Iris pigment epithelial cell (primary cell): ENCODE measurements around the gene FKBP4.
"Not testable (repeated sequence)": the region's sequence is repeated elsewhere in the genome, so short reads cannot be mapped to it uniquely, and the experiment has no call there.

Source experiments
- DNase-seq: peaks from one replicate; pipeline ENCODE4 v3.0.0-alpha.2; 2011; ENCODE audit warnings: low read depth

FKBP4 gene, protein sequence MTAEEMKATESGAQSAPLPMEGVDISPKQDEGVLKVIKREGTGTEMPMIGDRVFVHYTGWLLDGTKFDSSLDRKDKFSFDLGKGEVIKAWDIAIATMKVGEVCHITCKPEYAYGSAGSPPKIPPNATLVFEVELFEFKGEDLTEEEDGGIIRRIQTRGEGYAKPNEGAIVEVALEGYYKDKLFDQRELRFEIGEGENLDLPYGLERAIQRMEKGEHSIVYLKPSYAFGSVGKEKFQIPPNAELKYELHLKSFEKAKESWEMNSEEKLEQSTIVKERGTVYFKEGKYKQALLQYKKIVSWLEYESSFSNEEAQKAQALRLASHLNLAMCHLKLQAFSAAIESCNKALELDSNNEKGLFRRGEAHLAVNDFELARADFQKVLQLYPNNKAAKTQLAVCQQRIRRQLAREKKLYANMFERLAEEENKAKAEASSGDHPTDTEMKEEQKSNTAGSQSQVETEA

DNA sequence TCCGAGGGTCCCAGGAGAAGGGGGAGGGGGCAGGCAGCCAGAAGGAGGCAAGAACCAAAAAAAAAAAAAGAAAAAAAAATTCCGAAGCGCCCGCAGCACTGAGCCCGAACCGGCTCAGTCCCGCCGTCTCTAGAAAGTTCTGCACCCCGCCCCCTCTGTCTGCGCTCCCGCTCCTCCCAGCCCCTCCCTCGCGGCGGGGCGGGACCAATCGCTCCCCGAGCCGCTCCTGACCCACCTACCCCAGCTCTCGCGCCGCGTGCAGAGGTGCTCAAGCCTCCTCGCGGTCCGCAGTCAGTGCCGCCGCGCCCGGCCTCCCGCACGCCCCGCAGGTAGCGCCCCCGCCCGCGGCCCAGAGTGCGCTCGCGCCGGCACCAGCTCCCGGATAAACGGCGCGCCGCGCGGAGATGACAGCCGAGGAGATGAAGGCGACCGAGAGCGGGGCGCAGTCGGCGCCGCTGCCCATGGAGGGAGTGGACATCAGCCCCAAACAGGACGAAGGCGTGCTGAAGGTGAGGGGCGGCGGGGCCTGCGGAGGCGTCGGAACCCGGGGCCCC is at the start of gene FKBP4:
TSS of gene FKBP4 (plus strand) at position 235 of the 554 bp plus-strand sequence. CDS start at position 405, 170 bp downstream.
- peak; percentile 86 for DNase-seq

DNA sequence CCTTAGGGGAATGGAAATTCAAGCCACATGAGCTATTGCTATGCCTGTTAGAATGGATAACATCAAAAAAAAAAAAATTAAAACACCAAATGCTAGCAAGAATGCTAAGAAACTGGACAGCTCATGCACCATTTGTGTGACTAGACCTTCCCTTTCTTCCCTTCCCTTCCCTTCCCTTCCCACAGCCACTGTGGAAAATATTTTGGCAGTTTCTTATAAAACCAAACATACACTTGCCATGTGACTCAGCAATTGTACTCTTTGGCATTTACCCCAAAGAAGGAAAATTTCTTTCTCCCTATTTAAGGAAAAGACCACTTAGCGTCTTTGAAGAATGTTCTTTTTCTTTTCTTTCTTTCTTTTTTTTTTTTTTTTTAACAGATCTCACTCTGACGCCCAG is 49.1 kb upstream of the FKBP4 start:
- DNase-seq, result no peak

DNA sequence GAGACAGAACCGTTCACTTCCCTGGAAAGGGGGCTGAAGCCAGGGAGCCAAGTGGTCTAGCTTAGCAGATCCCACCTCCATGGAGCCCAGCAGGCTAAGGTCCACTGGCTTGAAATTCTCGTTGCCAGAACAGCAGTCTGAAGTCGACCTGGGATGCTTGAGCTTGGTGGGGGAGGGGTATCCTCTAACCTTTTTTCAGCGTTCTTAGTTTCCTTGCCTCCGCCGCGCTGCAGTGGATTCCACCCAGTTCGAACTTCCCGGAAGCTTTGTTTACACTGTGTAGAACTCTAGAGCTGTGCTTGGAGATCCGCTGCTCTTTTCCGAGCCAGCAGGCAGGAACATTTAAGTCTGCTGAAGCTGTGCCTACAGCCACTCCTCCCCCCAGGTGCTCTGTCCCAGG is 45.2 kb upstream of the FKBP4 start:
- DNase-seq, result no peak

DNA sequence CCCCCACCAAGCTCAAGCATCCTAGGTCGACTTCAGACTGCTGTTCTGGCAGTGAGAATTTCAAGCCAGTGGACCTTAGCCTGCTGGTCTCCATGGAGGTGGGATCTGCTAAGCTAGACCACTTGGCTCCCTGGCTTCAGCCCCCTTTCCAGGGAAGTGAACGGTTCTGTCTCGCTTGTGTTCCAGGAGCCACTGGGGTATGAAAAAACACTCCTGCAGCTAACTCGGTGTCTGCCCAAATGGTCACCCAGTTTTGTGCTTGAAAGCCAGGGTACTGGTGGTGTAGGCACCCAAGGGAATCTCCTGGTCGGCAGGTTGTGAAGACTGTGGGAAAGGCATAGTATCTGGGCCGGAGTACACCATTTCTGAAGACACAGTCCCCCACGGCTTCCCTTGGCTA is 44.6 kb upstream of the FKBP4 start:
- no peak for DNase-seq

DNA sequence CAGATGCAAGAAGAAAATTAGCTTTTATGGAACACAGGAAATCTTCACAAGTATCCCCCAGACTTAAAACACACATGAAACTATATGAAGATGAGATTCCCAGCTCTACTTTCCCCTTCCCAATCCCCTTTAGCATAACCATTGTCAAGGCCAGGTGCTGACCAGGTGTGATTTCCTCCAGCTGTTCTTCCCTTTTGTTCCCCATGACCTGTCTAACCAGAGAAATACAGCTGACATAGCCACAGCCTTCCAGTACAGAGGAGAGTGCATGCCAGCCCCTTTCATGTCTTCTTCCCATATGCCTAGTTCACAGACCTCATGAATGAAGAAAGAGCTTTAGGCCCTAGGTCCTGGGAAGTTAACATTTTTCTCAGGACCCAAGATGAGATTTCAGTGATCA is 43.5 kb upstream of the FKBP4 start:
- DNase-seq, result no peak

DNA sequence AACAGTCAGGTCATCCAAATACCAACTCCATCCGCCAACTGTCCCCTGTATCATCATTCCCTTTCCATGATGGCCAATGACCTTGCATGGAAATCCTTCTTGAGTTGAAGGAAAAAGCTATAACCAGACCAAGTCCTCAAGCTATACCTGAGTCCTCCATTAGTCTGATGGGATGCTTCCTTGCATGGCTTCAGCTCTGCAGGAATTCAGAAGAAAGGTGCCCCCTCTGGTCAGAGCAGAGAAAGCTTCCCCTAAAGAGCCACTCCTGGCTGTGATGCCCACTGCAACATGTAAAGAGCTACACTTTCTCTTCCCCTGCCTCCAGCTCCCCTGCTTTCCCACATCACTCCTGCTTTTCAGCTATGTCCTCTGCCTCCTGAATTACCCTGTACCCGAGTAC is 43.1 kb upstream of the FKBP4 start:
- no peak for DNase-seq

DNA sequence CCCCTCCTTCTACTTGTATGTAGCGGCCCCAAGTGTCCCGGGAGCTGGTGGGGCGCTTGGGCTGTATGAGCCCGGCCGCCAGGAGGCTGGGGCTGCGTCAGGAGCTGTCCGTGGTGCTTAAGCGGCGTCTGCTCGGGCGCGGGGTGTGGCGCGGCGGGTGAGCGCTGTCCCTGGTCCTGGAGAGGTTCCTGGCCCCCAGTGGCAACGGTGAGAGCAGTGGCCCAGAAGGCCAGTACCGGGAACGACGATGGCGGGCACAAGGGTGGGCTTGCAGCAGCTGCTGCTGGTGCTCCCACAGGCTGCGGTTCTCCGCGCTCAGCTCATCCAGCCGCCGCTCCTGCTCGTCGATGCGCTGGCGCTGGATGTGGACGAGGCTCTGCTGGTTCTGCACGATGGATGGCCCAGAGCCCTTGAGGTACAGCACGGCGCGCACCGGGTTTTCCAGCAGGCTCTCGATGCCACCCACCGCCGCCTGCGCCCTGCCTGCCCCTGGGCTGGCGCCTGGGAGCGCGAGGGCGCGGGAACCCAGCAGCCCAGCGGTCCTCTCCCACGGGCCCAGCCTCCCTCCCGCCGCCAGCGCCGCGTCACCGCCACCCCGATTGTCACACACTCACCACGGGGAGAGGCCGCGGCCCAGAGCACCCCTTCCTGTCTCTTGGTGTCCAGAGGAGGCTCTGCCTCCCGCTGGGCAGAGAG is 41.9 kb upstream of the FKBP4 start:
- peak; percentile 60 for DNase-seq

DNA sequence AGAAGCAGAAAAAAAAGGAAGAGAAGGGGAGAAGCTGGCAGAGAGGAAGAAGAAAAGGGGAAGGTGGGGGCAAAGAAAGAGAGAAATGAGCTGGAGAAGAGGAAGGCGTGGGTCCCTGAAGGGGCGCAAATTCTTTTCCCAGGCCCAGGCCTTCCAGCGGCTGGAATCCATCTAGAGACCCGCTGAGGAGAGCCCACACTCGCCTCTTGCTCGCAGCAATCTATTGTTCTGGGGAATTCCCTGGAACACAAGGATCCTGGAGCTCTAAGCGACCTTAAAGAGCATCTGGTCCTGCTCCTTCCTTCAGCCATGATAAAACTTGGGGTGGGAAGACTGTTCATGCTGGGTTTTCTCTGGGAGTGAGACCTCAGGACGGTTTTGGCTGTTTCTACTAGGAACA is 41.2 kb upstream of the FKBP4 start:
- no peak for DNase-seq

DNA sequence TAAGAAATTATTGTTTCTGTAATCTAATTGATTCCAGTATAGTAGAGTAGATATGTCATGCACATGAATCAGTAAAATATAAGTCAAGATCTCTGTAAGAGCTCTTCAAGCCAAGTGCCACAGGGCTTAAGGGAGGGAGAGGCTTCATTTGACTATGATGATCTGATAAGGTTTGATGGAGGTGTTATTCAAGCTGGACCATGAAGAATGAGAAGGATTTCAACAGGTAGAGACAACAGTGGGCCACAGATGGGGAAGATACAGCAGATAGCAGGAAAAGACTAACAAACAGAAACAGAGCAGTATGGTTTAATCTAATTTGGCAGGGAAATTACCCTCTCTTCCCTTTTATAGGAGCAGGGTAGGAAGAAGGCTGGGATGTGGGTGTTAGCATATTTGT is 40.6 kb upstream of the FKBP4 start:
- no peak for DNase-seq

DNA sequence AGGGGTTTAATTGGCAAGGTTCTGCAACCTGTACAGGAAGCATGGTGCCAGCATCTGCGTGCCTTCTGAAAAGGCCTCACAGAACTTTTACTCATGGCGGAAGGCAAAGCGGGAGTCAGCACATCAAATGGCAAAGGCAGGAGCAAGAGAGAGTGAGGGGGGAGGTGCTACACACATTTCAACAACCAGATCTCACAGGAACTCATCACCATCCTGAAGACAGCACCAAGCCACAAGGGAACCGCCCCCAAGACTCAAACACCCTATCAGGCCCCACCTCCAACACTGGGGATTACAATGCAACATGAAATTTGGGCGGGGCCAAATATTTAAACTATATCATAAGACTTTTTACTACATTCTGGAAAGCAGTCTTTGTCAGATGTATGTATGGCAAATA is 38.0 kb upstream of the FKBP4 start:
- no peak for DNase-seq

DNA sequence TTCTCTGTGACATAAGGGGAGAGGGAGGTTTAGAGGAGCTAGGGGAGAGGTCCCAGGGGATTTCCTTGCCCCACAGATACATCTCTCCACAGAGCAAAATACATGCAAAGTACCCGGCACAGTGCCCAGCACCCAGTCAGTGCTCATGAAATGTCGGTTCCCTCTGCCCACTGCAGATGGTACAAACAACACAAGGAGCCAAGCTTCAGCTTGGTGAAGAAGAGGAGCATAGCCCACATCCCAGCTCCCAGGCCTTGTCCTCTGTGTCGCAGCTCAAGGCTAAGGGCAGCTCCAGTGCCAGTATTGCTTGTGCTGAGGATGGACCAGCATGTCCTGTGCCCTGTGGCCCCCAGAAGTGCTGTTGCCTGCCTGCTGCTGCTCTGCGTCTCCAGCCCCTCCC is 35.0 kb upstream of the FKBP4 start:
- DNase-seq, result no peak

DNA sequence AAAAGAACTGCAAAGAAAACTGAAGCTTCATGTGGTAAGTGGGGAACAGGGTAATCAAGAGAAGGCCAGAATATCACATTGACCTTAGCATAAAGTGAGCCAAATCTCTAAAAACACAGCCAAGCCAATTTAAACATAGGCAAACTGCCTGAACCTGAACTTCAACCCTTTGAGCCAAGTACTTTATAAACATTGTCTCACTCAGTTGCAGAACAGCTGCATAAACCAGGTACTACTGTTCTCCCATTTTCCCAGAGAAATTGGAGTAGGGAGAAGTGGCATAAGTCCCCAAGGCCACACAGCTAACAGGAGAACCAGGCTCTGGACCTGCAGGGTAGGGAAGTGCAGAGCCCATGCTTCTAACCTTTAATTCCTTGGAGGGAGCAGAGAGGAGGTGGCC is 30.4 kb upstream of the FKBP4 start:
- DNase-seq, result no peak

DNA sequence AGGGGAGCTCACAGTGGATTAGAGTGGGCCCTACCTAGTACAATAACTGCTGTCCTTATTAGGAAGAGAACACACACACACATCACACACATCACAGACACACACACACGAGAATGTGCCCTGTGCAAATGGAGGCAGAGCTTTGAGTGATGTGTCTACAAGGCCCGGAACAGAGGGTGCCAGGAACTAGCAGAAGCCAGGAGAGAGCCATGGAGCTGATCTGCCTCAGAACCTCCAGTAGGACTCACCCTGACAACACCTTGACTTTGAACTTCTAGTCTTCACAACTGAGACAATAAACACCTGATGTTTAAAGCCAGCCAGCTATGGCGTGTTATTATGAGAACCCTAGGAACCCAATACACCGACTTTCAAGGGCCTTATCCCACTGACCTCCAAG is 29.7 kb upstream of the FKBP4 start:
- DNase-seq, result no peak

DNA sequence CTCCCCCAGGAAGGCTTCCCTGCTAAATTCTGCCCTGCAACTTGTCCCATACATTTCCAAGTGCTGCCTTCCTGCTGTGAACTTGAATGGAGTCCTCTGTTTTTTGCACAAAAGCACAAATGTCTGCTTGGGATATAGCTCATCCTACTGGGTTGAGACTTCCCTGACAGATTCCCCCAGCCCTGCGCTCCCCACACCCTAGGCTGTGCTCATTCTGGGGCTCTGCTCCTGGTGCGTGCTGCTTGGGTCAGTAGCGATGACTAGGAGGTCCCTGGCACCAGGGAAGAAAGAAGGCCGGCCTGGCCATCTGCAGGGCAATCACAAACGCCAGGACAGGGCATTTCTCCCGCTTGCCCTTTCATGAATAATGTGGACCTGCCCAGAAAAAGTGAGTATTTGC is 29.2 kb upstream of the FKBP4 start:
- DNase-seq, result no peak

DNA sequence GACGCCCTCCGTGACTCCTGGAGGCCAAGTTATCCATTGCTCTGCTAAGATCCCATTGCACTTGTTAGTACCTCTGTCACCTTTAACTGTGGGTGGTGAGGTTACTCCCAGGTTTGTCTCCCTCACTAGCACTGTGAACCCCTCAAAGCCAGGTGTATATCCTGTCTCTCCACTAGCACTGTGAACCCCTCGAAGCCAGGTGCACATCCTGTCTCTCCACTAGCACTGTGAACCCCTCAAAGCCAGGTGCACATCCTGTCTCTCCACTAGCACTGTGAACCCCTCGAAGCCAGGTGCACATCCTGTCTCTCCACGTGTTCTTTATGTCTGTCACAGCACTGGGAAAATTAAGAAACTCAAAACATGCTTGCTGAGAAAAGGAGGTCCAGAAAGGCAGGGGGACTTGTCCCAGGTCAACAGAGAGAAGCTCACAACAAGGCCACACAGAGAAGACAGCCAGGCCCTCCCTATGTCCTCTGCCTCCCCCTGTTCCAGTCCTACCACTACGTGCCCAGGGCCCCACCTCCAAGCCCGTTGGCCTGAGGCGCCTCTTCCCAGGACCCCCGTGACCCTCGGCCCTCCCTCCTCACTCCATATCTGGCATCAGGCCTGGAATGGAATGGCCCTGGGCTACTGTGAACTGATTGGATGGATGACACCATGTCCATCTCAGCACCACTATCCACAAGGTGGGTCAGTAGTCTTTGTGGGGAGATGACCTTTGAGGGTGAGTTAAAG is 26.4 kb upstream of the FKBP4 start:
- DNase-seq, result no peak

DNA sequence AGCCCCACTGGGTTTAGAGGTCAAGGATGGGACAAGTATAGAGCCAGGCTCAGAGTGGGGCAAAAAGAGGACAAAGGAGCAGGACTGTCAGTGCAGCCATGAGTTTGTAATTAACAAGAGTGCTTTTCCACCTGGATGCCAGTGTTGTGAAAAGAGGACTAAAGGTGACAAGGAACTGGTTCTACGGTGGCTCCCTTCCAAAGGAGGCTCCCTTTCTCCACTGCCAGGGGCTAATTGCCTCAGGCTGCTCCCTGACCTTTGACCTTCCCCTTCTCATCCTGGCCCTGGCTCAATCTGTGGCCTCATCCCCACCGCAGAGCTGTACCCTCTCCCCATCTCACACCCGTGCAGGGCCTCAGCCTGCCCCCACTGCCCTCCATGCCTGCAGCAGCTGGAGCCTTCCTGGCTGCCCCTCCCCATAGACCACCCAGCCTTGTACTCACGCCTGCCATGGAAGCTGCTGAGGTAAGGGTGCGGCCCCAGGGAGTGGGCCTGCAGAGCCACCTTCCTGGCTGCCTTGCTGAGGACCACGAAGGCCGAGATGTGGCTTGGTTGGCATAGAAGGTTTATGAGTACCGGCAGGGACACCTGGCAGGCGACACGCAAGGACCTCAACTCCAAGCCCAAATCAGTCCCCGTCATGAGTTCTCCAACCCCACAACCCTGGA is 24.8 kb upstream of the FKBP4 start:
- DNase-seq, result no peak

DNA sequence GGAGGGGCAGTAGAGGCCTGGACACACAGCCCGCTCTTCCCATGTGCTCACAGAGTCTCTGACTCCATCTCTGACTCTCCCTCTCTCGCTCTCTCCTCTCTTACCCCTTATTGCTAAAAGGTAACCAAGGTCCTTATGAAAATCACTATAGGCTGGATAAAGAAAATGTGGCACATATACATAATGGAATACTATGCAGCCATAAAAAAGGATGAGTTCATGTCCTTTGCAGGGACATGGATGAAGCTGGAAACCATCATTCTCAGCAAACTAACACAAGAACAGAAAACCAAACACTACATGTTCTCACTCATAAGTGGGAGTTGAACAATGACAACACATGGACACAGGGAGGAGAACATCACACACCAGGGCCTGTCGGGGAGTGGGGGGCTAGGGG is 24.2 kb upstream of the FKBP4 start:
- not testable (repeated sequence) for DNase-seq

DNA sequence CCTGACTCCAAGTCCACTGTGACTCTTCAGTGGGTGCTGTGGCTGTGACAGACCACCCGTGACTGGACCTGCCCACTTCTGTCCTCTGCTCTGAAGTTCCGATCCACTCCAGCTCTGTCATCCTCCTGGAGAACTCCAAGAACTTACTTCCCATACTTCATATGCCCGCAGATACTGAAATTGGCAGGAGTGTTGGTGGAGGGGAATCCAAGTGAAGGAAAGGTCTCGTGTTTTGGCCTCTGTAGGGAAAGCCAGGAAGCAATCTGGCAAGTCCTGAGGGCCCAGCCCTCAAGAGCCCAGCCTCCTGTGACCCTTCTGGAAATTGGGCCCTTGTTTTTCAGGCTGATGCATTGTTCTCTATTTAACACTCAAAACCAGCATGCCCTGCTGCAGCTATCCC is 22.4 kb upstream of the FKBP4 start:
- no peak for DNase-seq

DNA sequence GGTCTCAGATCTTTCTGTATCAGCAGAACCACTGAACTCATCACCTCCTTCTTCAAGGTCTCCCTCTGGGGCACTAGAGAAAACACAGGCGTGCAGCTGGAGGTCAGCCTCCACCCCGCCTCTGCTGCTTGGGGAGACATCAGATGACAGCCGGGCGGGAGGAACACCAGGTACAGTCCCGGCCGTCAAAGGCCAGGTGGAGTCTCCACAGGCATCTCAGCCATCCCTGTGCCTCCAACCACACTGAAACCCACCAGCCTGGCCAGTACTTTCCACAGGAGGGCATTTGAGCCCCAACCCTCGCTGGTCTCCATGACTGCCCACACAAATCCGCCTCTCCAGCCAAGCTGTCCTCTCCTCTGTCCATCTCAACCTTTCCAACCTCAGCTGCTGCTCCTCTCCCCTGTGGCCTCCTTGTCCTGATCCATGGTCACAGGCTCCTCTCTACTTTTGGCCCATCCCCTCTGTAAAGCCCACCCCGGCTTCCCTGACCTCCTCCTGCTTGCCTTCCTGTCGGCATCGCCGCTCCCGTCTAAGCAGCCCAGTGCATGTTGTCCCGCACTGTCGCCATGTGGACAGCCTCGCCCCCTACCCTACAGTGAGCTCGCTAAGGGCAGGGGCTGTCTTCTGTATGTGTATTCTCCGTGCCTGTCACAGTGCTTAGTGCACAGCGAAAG is 21.4 kb upstream of the FKBP4 start:
- DNase-seq, result no peak

DNA sequence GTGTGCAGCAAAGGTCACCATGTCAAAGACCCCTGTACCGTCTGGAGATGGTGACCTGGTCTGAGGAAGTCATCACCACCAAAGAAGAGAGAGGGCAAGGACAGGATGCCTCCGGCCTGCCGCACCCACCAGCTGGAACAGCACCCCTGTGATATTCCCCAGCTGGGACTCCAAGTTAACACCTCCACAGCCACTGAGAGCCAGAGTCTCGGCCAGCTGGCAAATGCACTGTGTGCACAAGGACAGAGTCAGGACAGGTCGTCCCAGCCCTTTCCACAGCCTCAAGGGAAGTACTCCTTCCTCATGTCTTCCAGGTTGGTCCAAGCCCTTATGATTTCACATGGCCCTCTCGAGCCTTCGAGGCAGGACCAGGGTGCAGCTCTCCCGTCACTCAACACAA is 19.3 kb upstream of the FKBP4 start:
- no peak for DNase-seq

DNA sequence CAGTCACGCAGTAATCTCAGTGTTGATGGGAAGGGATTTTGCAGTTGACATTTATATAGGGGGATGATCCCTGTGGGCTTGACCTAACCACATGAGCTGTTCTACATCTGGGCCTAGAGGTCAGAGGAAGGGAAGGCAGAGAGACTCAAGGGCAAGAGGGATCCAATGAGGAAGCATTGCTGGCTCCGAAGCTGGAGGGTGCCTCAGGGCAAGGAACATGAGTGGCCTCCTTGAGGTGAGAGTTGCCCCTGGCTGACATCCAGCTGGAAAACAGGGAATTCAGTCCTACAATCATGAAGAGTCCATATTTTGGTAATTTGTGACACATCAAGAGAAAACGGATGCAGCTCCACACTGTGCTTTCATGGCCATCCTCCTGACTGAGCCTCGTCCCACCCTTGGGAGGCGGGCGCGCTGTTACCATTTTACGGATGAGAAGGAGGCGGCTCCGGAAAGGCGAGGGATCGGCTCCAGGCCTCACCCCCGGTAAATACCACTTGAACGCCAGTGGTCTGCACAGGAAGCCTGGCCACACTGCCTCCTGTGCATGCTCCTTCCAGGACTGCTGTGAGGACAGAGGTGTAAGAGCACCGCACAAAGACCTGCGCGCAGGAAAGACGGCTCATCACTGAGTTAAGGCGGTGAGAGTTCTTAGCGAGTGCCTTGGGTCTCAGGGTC is 18.5 kb upstream of the FKBP4 start:
- no peak for DNase-seq
